HepG2 (cell line): ENCODE results near the gene DLX6. TPM values are rescaled to one million over a fixed set of nuclear protein-coding genes. Genes with fewer than 3 reads are reported as not detected.

Experiments used
- ARNT2 ChIP-seq: sonication (generic); formaldehyde crosslinking; IDR thresholded peaks from 2 replicates; pipeline ENCODE4 v1.8.0; 2022; ENCODE audit warnings: mild to moderate bottlenecking, low read depth, missing genetic modification reagents, moderate library complexity
- ATF1 ChIP-seq: IDR thresholded peaks from 2 replicates; pipeline ENCODE4 v1.6.1; 2016; ENCODE audit warnings: mild to moderate bottlenecking, control low read depth
- CHCHD3 ChIP-seq: sonication (generic); formaldehyde crosslinking; IDR thresholded peaks from 2 replicates; pipeline ENCODE4 v1.8.0; 2022; ENCODE audit warnings: mild to moderate bottlenecking, missing genetic modification reagents, moderate library complexity
- ERF ChIP-seq: IDR thresholded peaks from 2 replicates; pipeline ENCODE4 v1.6.1; 2018; ENCODE audit warnings: missing biosample characterization, missing genetic modification reagents
- FIP1L1 ChIP-seq: fragments of 200-400 bp; formaldehyde crosslinking; IDR thresholded peaks from 2 replicates; pipeline ENCODE4 v1.6.1; 2018; ENCODE audit warnings: low read depth, mild to moderate bottlenecking, low read length, moderate library complexity, borderline replicate concordance; ENCODE audit not compliant: insufficient read depth
- KDM1A ChIP-seq: IDR thresholded peaks from 2 replicates; pipeline ENCODE4 v1.6.1; 2016; ENCODE audit warnings: missing compliant biosample characterization
- KDM3A ChIP-seq: IDR thresholded peaks from 2 replicates; pipeline ENCODE4 v1.6.1; 2018; ENCODE audit warnings: low read depth, missing compliant biosample characterization
- MAF1 ChIP-seq: sonication (generic); formaldehyde crosslinking; IDR thresholded peaks from 2 replicates; pipeline ENCODE4 v1.5.0; 2020; ENCODE audit warnings: missing genetic modification reagents, borderline replicate concordance
- MEF2D ChIP-seq: sonication (generic); formaldehyde crosslinking; IDR thresholded peaks from 2 replicates; pipeline ENCODE4 v1.5.1; 2020; ENCODE audit warnings: mild to moderate bottlenecking, missing genetic modification reagents
- NFKBIZ ChIP-seq: IDR thresholded peaks from 2 replicates; pipeline ENCODE4 v1.6.1; 2018; ENCODE audit warnings: missing genetic modification reagents, missing compliant biosample characterization
- NFRKB ChIP-seq: fragments of 450-650 bp; IDR thresholded peaks from 2 replicates; pipeline ENCODE4 v1.6.1; 2017
- RBM22 ChIP-seq: fragments of 200-400 bp; formaldehyde crosslinking; optimal IDR thresholded peaks from 2 replicates; pipeline ENCODE3; 2017; ENCODE audit warnings: mild to moderate bottlenecking, low read length, moderate library complexity
- SKI ChIP-seq: fragments of 450-650 bp; IDR thresholded peaks from one replicate; pipeline ENCODE4 v1.6.1; 2018; ENCODE audit warnings: mild to moderate bottlenecking; ENCODE audit not compliant: partially characterized antibody
- SMYD3 ChIP-seq: sonication (generic); formaldehyde crosslinking; IDR thresholded peaks from 2 replicates; pipeline ENCODE4 v1.8.1; 2023; ENCODE audit warnings: mild to moderate bottlenecking, missing genetic modification reagents
- SPEN ChIP-seq: sonication (generic); formaldehyde crosslinking; IDR thresholded peaks from 2 replicates; pipeline ENCODE4 v1.5.1; 2020; ENCODE audit warnings: low read depth, mild to moderate bottlenecking, missing genetic modification reagents
- TAF15 ChIP-seq: fragments of 200-400 bp; formaldehyde crosslinking; IDR thresholded peaks from one replicate; pipeline ENCODE4 v1.6.1; 2018; ENCODE audit warnings: mild to moderate bottlenecking, low read depth, low read length; ENCODE audit not compliant: poor library complexity, severe bottlenecking
- TEAD3 ChIP-seq: optimal IDR thresholded peaks from 2 replicates; pipeline ENCODE3; 2016; ENCODE audit warnings: borderline replicate concordance
- XRCC5 ChIP-seq: fragments of 200-400 bp; formaldehyde crosslinking; optimal IDR thresholded peaks from 2 replicates; pipeline ENCODE3; 2017; ENCODE audit warnings: mild to moderate bottlenecking, low read length
- ZBTB21 ChIP-seq: sonication (generic); formaldehyde crosslinking; IDR thresholded peaks from 2 replicates; pipeline ENCODE4 v1.4.0; 2020; ENCODE audit warnings: missing genetic modification reagents
- ZNF30 ChIP-seq: sonication (generic); formaldehyde crosslinking; IDR thresholded peaks from 2 replicates; pipeline ENCODE4 v1.5.0; 2020; ENCODE audit warnings: mild to moderate bottlenecking, missing genetic modification reagents
- ZNF644 ChIP-seq: IDR thresholded peaks from 2 replicates; pipeline ENCODE4 v1.6.1; 2016; ENCODE audit warnings: low read depth
- ZNF704 ChIP-seq: sonication (generic); formaldehyde crosslinking; IDR thresholded peaks from 2 replicates; pipeline ENCODE4 v1.8.1; 2023; ENCODE audit warnings: mild to moderate bottlenecking, inconsistent platforms, moderate library complexity, missing genetic modification reagents, borderline replicate concordance
- ZNF773 ChIP-seq: sonication (generic); formaldehyde crosslinking; IDR thresholded peaks from 2 replicates; pipeline ENCODE4 v1.4.0; 2020; ENCODE audit warnings: missing genetic modification reagents, borderline replicate concordance
- polyA plus RNA-seq, 8 experiments: library from polyadenylated mRNA; depleted of rRNA in 3 of 8; stranded (reverse) in 7 of 8; unstranded in 1 of 8; fragments of >200 nt; fragmentation: Illumina TruSeq in 4 of 8; extraction: Trizol in 4 of 8; gene quantifications; 2 replicates each; pipeline versions ENCODE4 v1.2.1 to v1.2.3, GENCODE V29; 2011 to 2016; ENCODE audit warnings: low read depth in 4 of 8, missing spikeins in 1 of 8, mixed read lengths in 1 of 8; ENCODE audit not compliant: insufficient read depth in 1 of 8
- total RNA-seq, 5 experiments: library from RNA; depleted of rRNA; stranded (reverse); fragments of >200 nt; fragmentation: Illumina TruSeq; extraction: Trizol; gene quantifications; 2 replicates each; pipeline ENCODE4 v1.2.3, GENCODE V29; 2016; ENCODE audit warnings: low read depth in 1 of 5
- TF ChIP-seq, protein P1 (sequence below): sonication (generic); formaldehyde crosslinking; conservative IDR thresholded peaks from 2 replicates; pipeline ENCODE4 v1.5.0; 2020; ENCODE audit warnings: missing genetic modification reagents
- TF ChIP-seq, protein P2 (sequence below): sonication (generic); formaldehyde crosslinking; IDR thresholded peaks from 2 replicates; pipeline ENCODE4 v1.4.0; 2020; ENCODE audit warnings: mild to moderate bottlenecking, low read depth, missing genetic modification reagents
- TF ChIP-seq, protein P3 (sequence below): sonication (generic); formaldehyde crosslinking; IDR thresholded peaks from 2 replicates; pipeline ENCODE4 v1.8.0; 2022; ENCODE audit warnings: mild to moderate bottlenecking, missing genetic modification reagents, borderline replicate concordance

The DLX6 gene
- total and polyA plus RNA-seq, 2 of the 13 experiments (the other 11 are each of a cell fraction or from before 2014, with no cell fraction given) = 3.5 to 5.5 TPM

- TF ChIP-seq SPEN (peak; percentile 54; the same call in 1 of the 2 replicates), NFKBIZ (CRISPR knock-in tag) (no peak), KDM3A (CRISPR knock-in tag) (peak; percentile 20), ZNF30 (no peak), CHCHD3 (0 out of 2 replicates have a peak, but pooled peaks have one; percentile 73), ZNF773 (CRISPR knock-in tag) (no peak), RBM22 (peak; percentile 40), ATF1 (CRISPR knock-in tag) (no peak), ZNF704 (CRISPR knock-in tag) (peak; percentile 73; the same call in 1 of the 2 replicates), SKI (peak; percentile 34), KDM1A (no peak), MAF1 (peak; percentile 56; the same call in 1 of the 2 replicates), ZNF644 (CRISPR knock-in tag) (no peak), TEAD3 (CRISPR knock-in tag) (peak; percentile 10), ARNT2 (CRISPR knock-in tag) (peak; percentile 82), ERF (CRISPR knock-in tag) (no peak), SMYD3 (CRISPR knock-in tag) (no peak), ZBTB21 (CRISPR knock-in tag) (no peak), FIP1L1 (no peak), XRCC5 (peak; percentile 46), MEF2D (CRISPR knock-in tag) (0 out of 2 replicates have a peak, but pooled peaks have one; percentile 33), NFRKB (no peak), TAF15 (no peak)
- TF ChIP-seq, protein P1, sequence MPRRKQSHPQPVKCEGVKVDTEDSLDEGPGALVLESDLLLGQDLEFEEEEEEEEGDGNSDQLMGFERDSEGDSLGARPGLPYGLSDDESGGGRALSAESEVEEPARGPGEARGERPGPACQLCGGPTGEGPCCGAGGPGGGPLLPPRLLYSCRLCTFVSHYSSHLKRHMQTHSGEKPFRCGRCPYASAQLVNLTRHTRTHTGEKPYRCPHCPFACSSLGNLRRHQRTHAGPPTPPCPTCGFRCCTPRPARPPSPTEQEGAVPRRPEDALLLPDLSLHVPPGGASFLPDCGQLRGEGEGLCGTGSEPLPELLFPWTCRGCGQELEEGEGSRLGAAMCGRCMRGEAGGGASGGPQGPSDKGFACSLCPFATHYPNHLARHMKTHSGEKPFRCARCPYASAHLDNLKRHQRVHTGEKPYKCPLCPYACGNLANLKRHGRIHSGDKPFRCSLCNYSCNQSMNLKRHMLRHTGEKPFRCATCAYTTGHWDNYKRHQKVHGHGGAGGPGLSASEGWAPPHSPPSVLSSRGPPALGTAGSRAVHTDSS (CRISPR knock-in tag) = no peak
- TF ChIP-seq, protein P2, sequence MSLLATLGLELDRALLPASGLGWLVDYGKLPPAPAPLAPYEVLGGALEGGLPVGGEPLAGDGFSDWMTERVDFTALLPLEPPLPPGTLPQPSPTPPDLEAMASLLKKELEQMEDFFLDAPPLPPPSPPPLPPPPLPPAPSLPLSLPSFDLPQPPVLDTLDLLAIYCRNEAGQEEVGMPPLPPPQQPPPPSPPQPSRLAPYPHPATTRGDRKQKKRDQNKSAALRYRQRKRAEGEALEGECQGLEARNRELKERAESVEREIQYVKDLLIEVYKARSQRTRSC (CRISPR knock-in tag) = no peak
- TF ChIP-seq, protein P3, sequence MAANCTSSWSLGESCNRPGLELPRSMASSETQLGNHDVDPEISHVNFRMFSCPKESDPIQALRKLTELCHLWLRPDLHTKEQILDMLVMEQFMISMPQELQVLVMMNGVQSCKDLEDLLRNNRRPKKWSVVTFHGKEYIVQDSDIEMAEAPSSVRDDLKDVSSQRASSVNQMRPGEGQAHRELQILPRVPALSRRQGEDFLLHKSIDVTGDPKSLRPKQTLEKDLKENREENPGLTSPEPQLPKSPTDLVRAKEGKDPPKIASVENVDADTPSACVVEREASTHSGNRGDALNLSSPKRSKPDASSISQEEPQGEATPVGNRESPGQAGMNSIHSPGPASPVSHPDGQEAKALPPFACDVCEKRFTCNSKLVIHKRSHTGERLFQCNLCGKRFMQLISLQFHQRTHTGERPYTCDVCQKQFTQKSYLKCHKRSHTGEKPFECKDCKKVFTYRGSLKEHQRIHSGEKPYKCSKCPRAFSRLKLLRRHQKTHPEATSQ (CRISPR knock-in tag) = 0 out of 2 replicates have a peak, but pooled peaks have one; percentile 18
Measured at GRCh38 chr7:97016381-97017191, 11.2 kb downstream of the DLX6 start (continued).
